Fibroblast of pulmonary artery (primary cell): ENCODE results near the gene MYO5B.

Source experiments
- DNase-seq: peaks from one replicate; pipeline ENCODE4 v3.0.0-alpha.2; 2010; ENCODE audit warnings: low read depth
- H3K4me3 ChIP-seq: replicated peaks from 2 replicates; pipeline ENCODE4 v1.5.1; 2011; ENCODE audit warnings: low read depth, mild to moderate bottlenecking, control low read depth, low read length, moderate library complexity
- TF ChIP-seq, protein P1 (sequence below): IDR thresholded peaks from 2 replicates; pipeline ENCODE4 v1.5.1; 2011; ENCODE audit warnings: mild to moderate bottlenecking, control low read depth, low read length, inconsistent platforms; ENCODE audit errors: missing control alignments

Gene MYO5B

DNA sequence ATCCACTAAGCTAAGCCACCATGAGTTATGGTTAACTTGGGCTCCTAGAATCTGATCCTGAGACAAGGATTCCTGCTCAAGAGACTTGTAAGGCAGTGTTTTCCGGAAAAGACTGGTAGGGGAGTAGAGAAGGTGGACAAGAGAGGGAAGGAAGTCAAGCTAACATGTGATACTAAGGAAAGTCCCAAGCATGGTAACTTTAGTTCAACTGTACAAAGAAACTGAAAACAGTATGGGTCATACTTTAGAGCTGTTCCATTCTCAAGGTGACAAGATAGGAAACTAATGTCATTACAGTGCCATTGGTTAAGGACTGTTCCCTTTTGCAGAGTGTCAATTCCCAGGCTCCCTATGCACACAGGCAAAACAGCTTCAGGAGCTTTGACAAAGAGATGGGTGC, 5.8 kb downstream of the MYO5B start:
- H3K4me3 ChIP-seq = no peak overlapping the region
- TF ChIP-seq, protein P1, sequence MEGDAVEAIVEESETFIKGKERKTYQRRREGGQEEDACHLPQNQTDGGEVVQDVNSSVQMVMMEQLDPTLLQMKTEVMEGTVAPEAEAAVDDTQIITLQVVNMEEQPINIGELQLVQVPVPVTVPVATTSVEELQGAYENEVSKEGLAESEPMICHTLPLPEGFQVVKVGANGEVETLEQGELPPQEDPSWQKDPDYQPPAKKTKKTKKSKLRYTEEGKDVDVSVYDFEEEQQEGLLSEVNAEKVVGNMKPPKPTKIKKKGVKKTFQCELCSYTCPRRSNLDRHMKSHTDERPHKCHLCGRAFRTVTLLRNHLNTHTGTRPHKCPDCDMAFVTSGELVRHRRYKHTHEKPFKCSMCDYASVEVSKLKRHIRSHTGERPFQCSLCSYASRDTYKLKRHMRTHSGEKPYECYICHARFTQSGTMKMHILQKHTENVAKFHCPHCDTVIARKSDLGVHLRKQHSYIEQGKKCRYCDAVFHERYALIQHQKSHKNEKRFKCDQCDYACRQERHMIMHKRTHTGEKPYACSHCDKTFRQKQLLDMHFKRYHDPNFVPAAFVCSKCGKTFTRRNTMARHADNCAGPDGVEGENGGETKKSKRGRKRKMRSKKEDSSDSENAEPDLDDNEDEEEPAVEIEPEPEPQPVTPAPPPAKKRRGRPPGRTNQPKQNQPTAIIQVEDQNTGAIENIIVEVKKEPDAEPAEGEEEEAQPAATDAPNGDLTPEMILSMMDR = no peak
- DNase-seq = no peak

GRCh38 chr18:50188652-50189051, 6.3 kb downstream of the MYO5B start:
- no peak for DNase-seq
- H3K4me3 ChIP-seq = no peak overlapping the region
- TF ChIP-seq, protein P1 = no peak

GRCh38 chr18:50187659-50188058, 7.3 kb downstream of the MYO5B start:
- TF ChIP-seq, protein P1 = no peak
- no peak for DNase-seq

GRCh38 chr18:50186385-50186784, 8.6 kb downstream of the MYO5B start:
- no peak overlapping the region for H3K4me3 ChIP-seq
- TF ChIP-seq, protein P1 = no peak
- no peak for DNase-seq

More at GRCh38 chr18:50187659-50188058, 7.3 kb downstream of the MYO5B start:
- no peak overlapping the region for H3K4me3 ChIP-seq

GRCh38 chr18:50183556-50183955, 11.4 kb downstream of the MYO5B start:
- no peak overlapping the region for H3K4me3 ChIP-seq
- TF ChIP-seq, protein P1 = no peak
- no peak for DNase-seq

- DNase-seq = no peak
- TF ChIP-seq, protein P1 = no peak
- no peak overlapping the region for H3K4me3 ChIP-seq
Observed at GRCh38 chr18:50182511-50182910, 12.4 kb downstream of the MYO5B start.

DNA sequence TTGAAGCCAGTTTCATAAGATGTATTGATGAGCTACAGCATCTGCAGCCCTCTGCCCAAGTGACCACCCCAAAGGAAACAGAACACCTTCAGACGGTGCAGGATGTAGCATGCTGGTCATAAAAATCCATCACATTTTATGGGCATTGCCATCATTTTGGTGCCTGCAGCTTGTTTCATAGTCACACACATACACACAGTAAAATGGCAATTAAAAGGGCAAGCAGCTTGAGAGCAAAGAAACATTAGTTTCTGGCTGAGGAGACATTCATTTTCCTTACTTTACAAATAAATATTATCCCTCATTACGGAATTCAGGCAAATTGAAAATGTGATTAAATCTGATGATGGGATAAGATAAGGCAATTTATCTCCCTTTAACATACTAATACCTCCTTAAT, 13.4 kb downstream of the MYO5B start:
- TF ChIP-seq, protein P1 = no peak
- no peak for DNase-seq
- no peak overlapping the region for H3K4me3 ChIP-seq
